OCI-LY3 (cell line): ENCODE measurements around the gene PIK3R4.

ENCODE experiments used
- H2AFZ ChIP-seq: fragments of 200-600, 300-600 bp; shearing (Covaris generic); 2 replicates; pipeline ENCODE4 v1.6.0; 2014; ENCODE audit warnings: antibody characterized with exemption, low read depth, low read length
- H3K27ac ChIP-seq: fragments of 200-600, 300-600 bp; sonication (generic); 2 replicates; pipeline ENCODE4 v1.5.1; 2014; ENCODE audit warnings: mild to moderate bottlenecking, low read length, moderate library complexity, mixed read lengths
- H3K27me3 ChIP-seq: fragments of 200-600, 300-600 bp; sonication (generic); 2 replicates; pipeline ENCODE4 v1.6.1; 2014; ENCODE audit warnings: low read depth, low read length, mixed read lengths
- H3K36me3 ChIP-seq: fragments of 200-600, 300-600 bp; sonication (generic); replicated peaks from 2 replicates; pipeline ENCODE3; 2014; ENCODE audit warnings: low read depth, low read length, mixed read lengths
- H3K4me1 ChIP-seq: fragments of 300-600, 200-600 bp; sonication (generic); 2 replicates; pipeline ENCODE4 v1.6.1; 2014; ENCODE audit warnings: low read length, mixed read lengths
- H3K4me2 ChIP-seq: fragments of 200-600, 300-600 bp; sonication (generic); 2 replicates; pipeline ENCODE4 v1.6.1; 2014; ENCODE audit warnings: low read length, mixed read lengths
- H3K4me3 ChIP-seq: fragments of 300-600, 200-600 bp; sonication (generic); 2 replicates; pipeline ENCODE4 v1.5.1; 2014; ENCODE audit warnings: antibody characterized with exemption, mild to moderate bottlenecking, low read length, moderate library complexity
- H3K79me2 ChIP-seq: fragments of 300-600, 200-600 bp; shearing (Covaris generic); 2 replicates; pipeline ENCODE4 v1.6.1; 2014; ENCODE audit warnings: mild to moderate bottlenecking, low read length, mixed read lengths
- H3K9ac ChIP-seq: fragments of 300-600, 200-600 bp; shearing (Covaris generic); 2 replicates; pipeline ENCODE4 v1.6.0; 2014; ENCODE audit warnings: mild to moderate bottlenecking, low read length, moderate library complexity
- H3K9me3 ChIP-seq: fragments of 200-600, 300-600 bp; shearing (Covaris generic); 2 replicates; pipeline ENCODE4 v1.6.1; 2014; ENCODE audit warnings: low read length, mixed read lengths; ENCODE audit not compliant: insufficient read depth
- H4K20me1 ChIP-seq: fragments of 200-600, 300-600 bp; sonication (generic); 2 replicates; pipeline ENCODE4 v1.6.1; 2016; ENCODE audit warnings: low read length, mixed read lengths; ENCODE audit not compliant: insufficient read depth
- EZH2phosphoT487 ChIP-seq: fragments of 200-600 bp; shearing (Covaris generic); IDR thresholded peaks from 2 replicates; pipeline ENCODE4 v1.6.1; 2018; ENCODE audit warnings: antibody characterized with exemption, mixed run types, low read depth
- TF ChIP-seq, protein P1 (sequence below): fragments of 200-600, 300-600 bp; sonication (generic); IDR thresholded peaks from 2 replicates; pipeline ENCODE4 v1.5.1; 2014; ENCODE audit warnings: antibody characterized with exemption, low read length, low read depth

The PIK3R4 gene

DNA sequence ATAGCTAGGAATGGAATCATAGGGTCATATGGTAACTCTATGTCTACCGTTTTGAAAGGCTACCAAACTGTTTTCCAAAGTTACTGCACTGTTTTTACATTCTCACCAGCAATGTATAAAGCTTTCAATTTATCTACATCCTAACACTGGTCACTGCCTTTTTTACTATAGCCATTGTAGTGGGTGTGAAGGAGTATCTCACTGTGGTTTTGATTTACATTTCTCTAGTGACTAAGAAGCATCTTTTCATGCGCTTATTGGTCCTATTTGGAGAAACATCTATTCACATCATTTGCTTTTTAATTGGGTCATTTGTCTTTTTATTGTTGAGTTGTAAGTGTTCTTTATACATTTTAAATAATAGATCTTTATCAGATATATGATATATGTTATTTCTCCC, 53.3 kb downstream of the PIK3R4 start:
- Histone ChIP-seq H2AFZ (no peak overlapping the region), H3K9ac (no peak overlapping the region), H3K4me1 (peaks cover 2% of the 10 kb centered on the region), H4K20me1 (no peaks in the 10 kb centered on the region), H3K79me2 (no peaks in the 10 kb centered on the region), H3K4me2 (no peak overlapping the region), H3K36me3 (peaks cover 16% of the 10 kb centered on the region), H3K9me3 (no peaks in the 10 kb centered on the region), H3K4me3 (no peak overlapping the region), H3K27ac (no peak overlapping the region), H3K27me3 (no peaks in the 10 kb centered on the region)
- TF ChIP-seq EZH2phosphoT487: no peak

DNA sequence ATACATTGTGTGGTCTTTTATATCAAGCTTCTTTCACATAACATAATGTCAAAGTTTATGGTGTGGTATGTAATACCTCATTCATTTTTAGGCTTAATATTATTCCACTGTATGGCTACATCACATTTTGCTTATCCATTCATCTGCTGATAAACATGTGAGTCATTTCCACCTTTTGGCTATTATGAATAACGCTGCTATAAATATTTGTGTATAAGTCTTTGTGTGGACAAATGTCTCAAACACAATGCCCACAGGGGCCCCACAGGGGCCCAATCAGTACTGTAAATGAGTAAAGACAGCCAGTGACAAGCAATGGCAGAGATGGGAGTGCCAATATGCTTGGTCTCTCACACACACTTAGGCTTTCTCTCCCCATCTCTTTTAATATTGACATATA, 54.2 kb downstream of the PIK3R4 start:
- H3K9me3 ChIP-seq: no peaks in the 10 kb centered on the region
- H3K9ac ChIP-seq: no peak overlapping the region
- no peak overlapping the region for H3K4me2 ChIP-seq
- H3K36me3 ChIP-seq: peaks cover 10% of the 10 kb centered on the region
- peaks cover 7% of the 10 kb centered on the region for H3K4me1 ChIP-seq
- H3K79me2 ChIP-seq: no peaks in the 10 kb centered on the region
- H4K20me1 ChIP-seq: no peaks in the 10 kb centered on the region
- no peak overlapping the region for H3K27ac ChIP-seq
- no peaks in the 10 kb centered on the region for H3K27me3 ChIP-seq
- no peak overlapping the region for H2AFZ ChIP-seq
- TF ChIP-seq EZH2phosphoT487: no peak
- TF ChIP-seq, protein P1, sequence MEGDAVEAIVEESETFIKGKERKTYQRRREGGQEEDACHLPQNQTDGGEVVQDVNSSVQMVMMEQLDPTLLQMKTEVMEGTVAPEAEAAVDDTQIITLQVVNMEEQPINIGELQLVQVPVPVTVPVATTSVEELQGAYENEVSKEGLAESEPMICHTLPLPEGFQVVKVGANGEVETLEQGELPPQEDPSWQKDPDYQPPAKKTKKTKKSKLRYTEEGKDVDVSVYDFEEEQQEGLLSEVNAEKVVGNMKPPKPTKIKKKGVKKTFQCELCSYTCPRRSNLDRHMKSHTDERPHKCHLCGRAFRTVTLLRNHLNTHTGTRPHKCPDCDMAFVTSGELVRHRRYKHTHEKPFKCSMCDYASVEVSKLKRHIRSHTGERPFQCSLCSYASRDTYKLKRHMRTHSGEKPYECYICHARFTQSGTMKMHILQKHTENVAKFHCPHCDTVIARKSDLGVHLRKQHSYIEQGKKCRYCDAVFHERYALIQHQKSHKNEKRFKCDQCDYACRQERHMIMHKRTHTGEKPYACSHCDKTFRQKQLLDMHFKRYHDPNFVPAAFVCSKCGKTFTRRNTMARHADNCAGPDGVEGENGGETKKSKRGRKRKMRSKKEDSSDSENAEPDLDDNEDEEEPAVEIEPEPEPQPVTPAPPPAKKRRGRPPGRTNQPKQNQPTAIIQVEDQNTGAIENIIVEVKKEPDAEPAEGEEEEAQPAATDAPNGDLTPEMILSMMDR: no peak
- no peak overlapping the region for H3K4me3 ChIP-seq

DNA sequence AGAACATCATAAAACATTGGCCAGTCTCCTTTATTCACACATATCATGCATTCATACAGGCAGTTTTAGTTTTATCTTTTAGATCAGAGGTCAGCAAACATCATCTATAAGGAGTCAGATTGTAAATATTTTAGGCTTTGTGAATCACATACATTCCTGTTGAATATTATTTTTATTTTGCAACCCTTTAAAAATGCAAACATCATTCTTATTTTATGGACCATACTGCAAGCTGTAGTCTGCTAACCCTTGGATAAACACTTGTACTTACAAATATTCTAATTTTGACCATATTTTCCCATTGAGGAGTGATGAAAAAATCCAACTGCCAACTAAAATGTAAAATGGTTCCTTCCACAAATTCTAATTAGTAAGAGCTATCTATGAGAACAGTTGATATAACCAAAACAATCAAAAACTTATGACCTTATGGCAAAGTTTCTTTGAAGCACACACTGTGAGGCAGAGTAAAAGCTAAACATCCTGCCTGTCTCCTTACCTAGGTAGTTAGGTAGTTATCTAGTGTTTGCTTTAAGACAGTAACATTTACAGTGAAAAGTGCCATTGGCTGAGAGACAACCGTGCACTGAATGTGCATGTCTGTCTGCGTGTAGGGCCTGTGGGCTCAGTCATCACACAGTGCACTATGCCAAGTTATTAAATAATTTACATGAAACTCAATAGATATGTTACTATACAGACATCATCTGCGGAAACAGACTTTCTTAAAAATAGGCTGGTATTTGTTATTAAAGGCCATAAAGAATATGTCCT, 57.7 kb downstream of the PIK3R4 start:
- Histone ChIP-seq H3K9me3 (no peaks in the 10 kb centered on the region), H3K9ac (no peak overlapping the region), H3K79me2 (no peaks in the 10 kb centered on the region), H3K27ac (no peak overlapping the region), H2AFZ (no peak overlapping the region), H4K20me1 (no peaks in the 10 kb centered on the region), H3K4me3 (no peak overlapping the region), H3K4me2 (no peak overlapping the region), H3K4me1 (peaks cover 8% of the 10 kb centered on the region), H3K27me3 (no peaks in the 10 kb centered on the region), H3K36me3 (peaks cover 16% of the 10 kb centered on the region)
- TF ChIP-seq, protein P1: no peak
- no peak for TF ChIP-seq EZH2phosphoT487

DNA sequence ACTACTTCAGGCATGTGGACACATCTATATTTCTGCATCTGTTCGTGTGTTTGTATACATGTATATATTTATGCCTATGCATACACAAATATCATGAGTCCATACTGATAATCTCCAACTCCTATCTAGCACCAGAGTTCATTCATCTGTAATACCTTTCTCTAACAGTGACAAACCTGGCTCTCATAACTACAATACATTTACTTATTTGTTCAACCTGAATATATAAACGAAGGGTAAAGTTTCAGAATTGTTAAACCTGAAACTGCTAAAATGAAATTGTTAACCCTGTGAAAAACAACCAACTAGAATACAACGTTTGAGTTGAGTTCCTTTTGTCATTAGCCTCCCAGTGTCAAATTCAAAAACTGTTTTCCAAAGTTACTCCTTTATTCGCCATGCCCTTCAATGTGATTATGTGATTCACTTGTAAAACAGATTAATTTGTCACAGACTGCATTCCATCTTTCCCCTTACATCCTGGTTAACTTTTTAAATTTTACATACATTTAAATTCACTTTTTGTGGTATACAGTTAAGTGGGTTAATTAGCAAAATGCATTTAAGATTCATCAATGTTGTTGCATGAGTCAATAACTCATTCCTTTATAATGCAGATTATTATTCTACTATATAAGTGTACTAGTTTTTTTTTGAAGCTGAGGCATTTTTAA, 58.5 kb downstream of the PIK3R4 start:
- H2AFZ ChIP-seq: no peak overlapping the region
- no peaks in the 10 kb centered on the region for H4K20me1 ChIP-seq
- no peak overlapping the region for H3K4me2 ChIP-seq
- H3K9me3 ChIP-seq: no peaks in the 10 kb centered on the region
- H3K4me1 ChIP-seq: peaks cover 14% of the 10 kb centered on the region
- no peak overlapping the region for H3K27ac ChIP-seq
- no peak overlapping the region for H3K9ac ChIP-seq
- no peaks in the 10 kb centered on the region for H3K79me2 ChIP-seq
- peaks cover 20% of the 10 kb centered on the region for H3K36me3 ChIP-seq
- no peak for TF ChIP-seq EZH2phosphoT487
- TF ChIP-seq, protein P1: no peak
- H3K27me3 ChIP-seq: no peaks in the 10 kb centered on the region
- H3K4me3 ChIP-seq: no peak overlapping the region
